SH-SY5Y (cell line): ENCODE data around the gene COPS8.

Experiments
- GATA2 ChIP-seq: IDR thresholded peaks from 2 replicates; pipeline ENCODE4 v1.6.1; 2011; ENCODE audit warnings: mild to moderate bottlenecking, low read depth, low read length
- GATA3 ChIP-seq: IDR thresholded peaks from 2 replicates; pipeline ENCODE4 v1.6.1; 2011; ENCODE audit warnings: low read depth, mild to moderate bottlenecking, low read length, moderate library complexity

DNA sequence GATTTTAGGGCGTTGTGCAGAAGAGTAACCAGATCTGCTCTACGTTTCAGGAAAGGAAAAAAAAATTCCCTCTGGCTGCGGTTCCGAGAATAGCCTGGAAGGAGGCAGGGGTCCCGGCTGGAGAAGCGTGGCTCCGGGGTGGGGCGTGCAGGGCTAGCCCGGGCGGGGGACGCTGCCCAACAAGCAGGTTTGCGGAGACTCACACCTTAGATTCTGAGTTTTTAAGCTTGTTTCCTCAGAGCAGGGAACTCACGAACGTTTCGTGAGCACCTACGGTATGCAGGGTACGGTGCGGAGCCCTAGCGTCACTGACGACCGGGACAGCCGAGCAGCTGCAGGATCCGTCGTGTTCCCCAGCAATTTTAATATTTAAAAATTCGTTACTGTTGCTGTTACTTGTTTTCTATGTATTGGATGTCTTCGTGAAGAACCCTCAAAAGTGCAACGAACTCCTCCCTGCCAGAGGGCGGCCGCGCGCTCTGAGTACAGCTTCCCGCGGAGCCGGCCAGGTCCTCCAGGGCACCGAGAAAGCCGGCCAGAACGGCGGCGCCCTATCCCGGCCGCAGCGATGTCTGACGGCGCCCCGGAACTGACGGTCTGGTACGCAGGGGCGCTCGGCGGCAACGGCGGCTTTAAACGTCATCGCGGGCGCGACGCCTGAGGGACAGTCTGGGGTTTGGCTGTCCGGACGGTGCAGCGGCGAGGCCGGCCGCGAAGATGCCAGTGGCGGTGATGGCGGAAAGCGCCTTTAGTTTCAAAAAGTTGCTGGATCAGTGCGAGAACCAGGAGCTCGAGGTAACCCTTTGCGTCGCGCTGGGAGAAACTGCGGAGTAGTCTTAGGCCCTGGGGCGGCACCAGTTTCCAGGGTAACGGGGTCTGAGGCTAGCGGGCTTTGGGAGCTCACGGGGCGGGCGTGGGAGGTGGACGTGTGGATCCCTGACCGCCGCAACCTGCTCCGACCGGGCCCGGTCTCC, at the start of gene COPS8:
- TF ChIP-seq GATA3: no peak
- TF ChIP-seq GATA2: no peak
